Neural cell (in vitro differentiated cells): Measurements from ENCODE around the gene CGB1. TPM values are rescaled to one million over a fixed set of nuclear protein-coding genes. Genes with fewer than 3 reads are reported as not detected.

Source experiments
- H2AFZ ChIP-seq: fragments of 200-600, 300-800 bp; sonication (generic), shearing (Covaris generic); 2 replicates; pipeline ENCODE4 v1.6.0; 2014; ENCODE audit warnings: low read depth, mild to moderate bottlenecking, antibody characterized with exemption, low read length, moderate library complexity
- H3F3A ChIP-seq: fragments of 200-600 bp; shearing (Covaris generic); 2 replicates; pipeline ENCODE4 v1.6.1; 2016; ENCODE audit warnings: mild to moderate bottlenecking, moderate library complexity, mixed read lengths, antibody characterized with exemption, low read length; ENCODE audit not compliant: insufficient read depth, poor library complexity, severe bottlenecking
- H3K27ac ChIP-seq: fragments of 200-600, 300-800 bp; sonication (generic), shearing (Covaris generic); 2 replicates; pipeline ENCODE4 v1.5.1; 2014; ENCODE audit warnings: mild to moderate bottlenecking, low read length, moderate library complexity
- H3K27me3 ChIP-seq: fragments of 300-800, 200-600 bp; sonication (generic), shearing (Covaris generic); 2 replicates; pipeline ENCODE4 v1.6.0; 2014; ENCODE audit warnings: mild to moderate bottlenecking, low read depth, low read length, moderate library complexity; ENCODE audit not compliant: insufficient read depth
- H3K36me3 ChIP-seq: fragments of 300-800, 200-600 bp; sonication (generic), shearing (Covaris generic); 2 replicates; pipeline ENCODE4 v1.5.1; 2014; ENCODE audit warnings: mild to moderate bottlenecking, antibody characterized with exemption, low read length, moderate library complexity; ENCODE audit not compliant: insufficient read depth
- H3K4me2 ChIP-seq: fragments of 300-800, 200-600 bp; sonication (generic), shearing (Covaris generic); 2 replicates; pipeline ENCODE4 v1.6.0; 2014; ENCODE audit warnings: mild to moderate bottlenecking, low read length
- H3K4me3 ChIP-seq: fragments of 300-800, 200-600 bp; sonication (generic), shearing (Covaris generic); 2 replicates; pipeline ENCODE4 v1.5.1; 2014; ENCODE audit warnings: mild to moderate bottlenecking, low read length, moderate library complexity
- H3K79me2 ChIP-seq: fragments of 200-600 bp; shearing (Covaris generic); replicated peaks from 2 replicates; pipeline ENCODE4 v1.6.0; 2014; ENCODE audit warnings: mild to moderate bottlenecking, low read length, moderate library complexity; ENCODE audit not compliant: insufficient read depth
- H3K9ac ChIP-seq: fragments of 300-800, 200-600 bp; sonication (generic), shearing (Covaris generic); 2 replicates; pipeline ENCODE4 v1.6.1; 2016; ENCODE audit warnings: mild to moderate bottlenecking, low read length, mixed read lengths
- H3K9me2 ChIP-seq: fragments of 200-600 bp; shearing (Covaris generic); 2 replicates; pipeline ENCODE4 v1.6.1; 2016; ENCODE audit warnings: mild to moderate bottlenecking, low read length, mixed read lengths; ENCODE audit not compliant: insufficient read depth
- H3K9me3 ChIP-seq: fragments of 200-600, 300-800 bp; sonication (generic), shearing (Covaris generic); 2 replicates; pipeline ENCODE4 v1.6.1; 2016; ENCODE audit warnings: mild to moderate bottlenecking, mixed run types, low read length, moderate library complexity, mixed read lengths
- H4K20me1 ChIP-seq: fragments of 200-600 bp; shearing (Covaris generic); 2 replicates; pipeline ENCODE4 v1.6.1; 2016; ENCODE audit warnings: mild to moderate bottlenecking, mixed run types; ENCODE audit not compliant: insufficient read depth
- CTCF ChIP-seq: fragments of 450-650 bp; IDR thresholded peaks from 2 replicates; pipeline ENCODE4 v1.5.1; 2014; ENCODE audit warnings: antibody characterized with exemption, mild to moderate bottlenecking, moderate library complexity; ENCODE audit not compliant: poor library complexity, severe bottlenecking
- EP300 ChIP-seq: fragments of 450-650 bp; conservative IDR thresholded peaks from 2 replicates; pipeline ENCODE4 v1.6.1; 2014; ENCODE audit warnings: antibody characterized with exemption, mild to moderate bottlenecking, moderate library complexity; ENCODE audit not compliant: poor library complexity, severe bottlenecking
- EZH2 ChIP-seq: fragments of 200-600, 300-800 bp; shearing (Covaris generic), sonication (generic); IDR thresholded peaks from 2 replicates; pipeline ENCODE4 v1.6.1; 2014; ENCODE audit warnings: antibody characterized with exemption, low read length, borderline replicate concordance, mild to moderate bottlenecking; ENCODE audit not compliant: insufficient read depth, poor library complexity, severe bottlenecking
- MXI1 ChIP-seq: fragments of 450-650 bp; conservative IDR thresholded peaks from 2 replicates; pipeline ENCODE4 v1.6.1; 2014; ENCODE audit warnings: antibody characterized with exemption, mild to moderate bottlenecking; ENCODE audit not compliant: poor library complexity, severe bottlenecking
- POLR2AphosphoS5 ChIP-seq: IDR thresholded peaks from 2 replicates; pipeline ENCODE4 v1.6.1; 2012
- RAD21 ChIP-seq: fragments of 450-650 bp; conservative IDR thresholded peaks from 2 replicates; pipeline ENCODE4 v1.6.1; 2014; ENCODE audit warnings: antibody characterized with exemption, mild to moderate bottlenecking, moderate library complexity
- REST ChIP-seq: IDR thresholded peaks from 2 replicates; pipeline ENCODE4 v1.6.1; 2012; ENCODE audit warnings: borderline replicate concordance
- SMC3 ChIP-seq: fragments of 450-650 bp; conservative IDR thresholded peaks from 2 replicates; pipeline ENCODE4 v1.6.1; 2014; ENCODE audit warnings: antibody characterized with exemption, mild to moderate bottlenecking, moderate library complexity; ENCODE audit not compliant: poor library complexity
- TAF1 ChIP-seq: IDR thresholded peaks from 2 replicates; pipeline ENCODE4 v1.6.1; 2012; ENCODE audit warnings: low read depth
- polyA plus RNA-seq: library from polyadenylated mRNA; depleted of rRNA; stranded (reverse); fragments of >200 nt; gene quantifications from 2 replicates; pipeline ENCODE4 v1.2.3, GENCODE V29; 2014

Gene CGB1
- polyA plus RNA-seq, 1 donor from 2014 or later = not detected

- no peak for TF ChIP-seq CTCF
These were observed 48.4 kb downstream of the CGB1 start (continued) for GRCh38 chr19:48988286-48988685.

GRCh38 chr19:48987323-48987722, 49.4 kb downstream of the CGB1 start:
- Histone ChIP-seq H3K4me3 (no peak overlapping the region), H3K9me2 (no peaks in the 10 kb centered on the region), H3K27ac (no peak overlapping the region), H3F3A (no peaks in the 10 kb centered on the region), H2AFZ (no peak overlapping the region), H3K9ac (no peak overlapping the region), H4K20me1 (no peaks in the 10 kb centered on the region), H3K27me3 (no peaks in the 10 kb centered on the region), H3K9me3 (no peaks in the 10 kb centered on the region), H3K36me3 (no peaks in the 10 kb centered on the region), H3K4me2 (no peak overlapping the region), H3K79me2 (peaks cover 6% of the 10 kb centered on the region)
- TF ChIP-seq RAD21 (no peak), EP300 (no peak), TAF1 (no peak), POLR2AphosphoS5 (no peak)

- no peak for TF ChIP-seq CTCF
- no peak for TF ChIP-seq SMC3
- TF ChIP-seq MXI1 = no peak
- TF ChIP-seq RAD21 = no peak
- TF ChIP-seq EZH2 = no peak
- TF ChIP-seq EP300 = no peak
- no peak for TF ChIP-seq REST
- TF ChIP-seq TAF1 = no peak
- TF ChIP-seq POLR2AphosphoS5 = no peak
- Histone ChIP-seq H3K9ac (no peak overlapping the region), H3K4me2 (no peak overlapping the region), H4K20me1 (no peaks in the 10 kb centered on the region), H2AFZ (no peak overlapping the region), H3F3A (no peaks in the 10 kb centered on the region), H3K9me2 (no peaks in the 10 kb centered on the region), H3K27me3 (no peaks in the 10 kb centered on the region), H3K36me3 (no peaks in the 10 kb centered on the region), H3K79me2 (no peaks in the 10 kb centered on the region), H3K27ac (no peak overlapping the region), H3K9me3 (no peaks in the 10 kb centered on the region), H3K4me3 (no peak overlapping the region)
These were observed 50.5 kb downstream of the CGB1 start for GRCh38 chr19:48986211-48986610.
